Measurements from ENCODE around the gene PRRC2B.
"Not testable (repeated sequence)": the region's sequence is repeated elsewhere in the genome, so short reads cannot be mapped to it uniquely, and the experiment has no call there.

PRRC2B gene

GRCh38 chr9:131393622-131394463, at the start of gene PRRC2B:
Gene PRRC2B, plus strand, starts transcription at chr9:131394086. Its CDS starts 36,059 bp downstream, at chr9:131430145.
- DNase-seq, result peak; percentile 97

- not testable (repeated sequence) for DNase-seq
Observed at GRCh38 chr9:131344931-131345535, 48.9 kb upstream of the PRRC2B start.

GRCh38 chr9:131346559-131346958, 47.3 kb upstream of the PRRC2B start:
- no peak for DNase-seq

GRCh38 chr9:131347376-131348020, 46.4 kb upstream of the PRRC2B start:
- DNase-seq, result no peak

- no peak for DNase-seq
Observed at GRCh38 chr9:131348631-131349521, 45.0 kb upstream of the PRRC2B start.

- no peak for DNase-seq
Observed at GRCh38 chr9:131349522-131349880, 44.4 kb upstream of the PRRC2B start.

GRCh38 chr9:131349881-131350563, 43.9 kb upstream of the PRRC2B start:
- DNase-seq, result peak; percentile 94

GRCh38 chr9:131356479-131356878, 37.4 kb upstream of the PRRC2B start:
- DNase-seq, result not testable (repeated sequence)

- no peak for DNase-seq
Observed at GRCh38 chr9:131358556-131358955, 35.3 kb upstream of the PRRC2B start.

GRCh38 chr9:131361202-131361833, 32.6 kb upstream of the PRRC2B start:
- DNase-seq, result no peak

GRCh38 chr9:131365546-131365945, 28.3 kb upstream of the PRRC2B start:
- no peak for DNase-seq

- peak; percentile 77 for DNase-seq
Observed at GRCh38 chr9:131366761-131367401, 27.0 kb upstream of the PRRC2B start.

GRCh38 chr9:131367450-131367849, 26.4 kb upstream of the PRRC2B start:
- no peak for DNase-seq

- no peak for DNase-seq
Observed at GRCh38 chr9:131370638-131371037, 23.2 kb upstream of the PRRC2B start.

- not testable (repeated sequence) for DNase-seq
Observed at GRCh38 chr9:131372599-131372973, 21.3 kb upstream of the PRRC2B start.

GRCh38 chr9:131374638-131375037, 19.2 kb upstream of the PRRC2B start:
- not testable (repeated sequence) for DNase-seq

- DNase-seq, result no peak
Observed at GRCh38 chr9:131379056-131379455, 14.8 kb upstream of the PRRC2B start.

- DNase-seq, result peak; percentile 91
Observed at GRCh38 chr9:131382850-131383729, 10.8 kb upstream of the PRRC2B start.

GRCh38 chr9:131385296-131385695, 8.6 kb upstream of the PRRC2B start:
- no peak for DNase-seq

GRCh38 chr9:131386281-131386680, 7.6 kb upstream of the PRRC2B start:
- DNase-seq, result no peak

All from islet precursor cell (in vitro differentiated cells).